ENCODE results near the gene CDKN2AIPNL.

The CDKN2AIPNL gene

GRCh38 chr5:134437847-134438581, 26.3 kb upstream of the CDKN2AIPNL start:
- peak; percentile 46 for DNase-seq (ENCODE audit: extremely low read depth, low read depth)
- TF ChIP-seq CTCF (IDR thresholded peaks at IDR 0.05; ENCODE audit: low read depth, low read length): no peak

- DNase-seq (ENCODE audit: extremely low read depth, low read depth): no peak
- no peak for TF ChIP-seq CTCF (IDR thresholded peaks at IDR 0.05; ENCODE audit: low read depth, low read length)
These were observed 25.7 kb upstream of the CDKN2AIPNL start for GRCh38 chr5:134437340-134437846.

GRCh38 chr5:134436523-134437339, 25.1 kb upstream of the CDKN2AIPNL start:
- no peak for DNase-seq (ENCODE audit: extremely low read depth, low read depth)
- TF ChIP-seq CTCF (IDR thresholded peaks at IDR 0.05; ENCODE audit: low read depth, low read length): no peak

- no peak for DNase-seq (ENCODE audit: extremely low read depth, low read depth)
- TF ChIP-seq CTCF (IDR thresholded peaks at IDR 0.05; ENCODE audit: low read depth, low read length): no peak
These were observed 23.9 kb upstream of the CDKN2AIPNL start for GRCh38 chr5:134435560-134435959.

- DNase-seq (ENCODE audit: extremely low read depth, low read depth): no peak
- no peak for TF ChIP-seq CTCF (IDR thresholded peaks at IDR 0.05; ENCODE audit: low read depth, low read length)
These were observed 21.1 kb upstream of the CDKN2AIPNL start for GRCh38 chr5:134432677-134433359.

- no peak for TF ChIP-seq CTCF (IDR thresholded peaks at IDR 0.05; ENCODE audit: low read depth, low read length)
- no peak for DNase-seq (ENCODE audit: extremely low read depth, low read depth)
These were observed 20.5 kb upstream of the CDKN2AIPNL start for GRCh38 chr5:134432174-134432573.

Data from AG09319 (cell line).